ENCODE data around the gene RETREG3. TPM values are rescaled to one million over a fixed set of nuclear protein-coding genes. Genes with fewer than 3 reads are reported as not detected.

The RETREG3 gene, protein sequence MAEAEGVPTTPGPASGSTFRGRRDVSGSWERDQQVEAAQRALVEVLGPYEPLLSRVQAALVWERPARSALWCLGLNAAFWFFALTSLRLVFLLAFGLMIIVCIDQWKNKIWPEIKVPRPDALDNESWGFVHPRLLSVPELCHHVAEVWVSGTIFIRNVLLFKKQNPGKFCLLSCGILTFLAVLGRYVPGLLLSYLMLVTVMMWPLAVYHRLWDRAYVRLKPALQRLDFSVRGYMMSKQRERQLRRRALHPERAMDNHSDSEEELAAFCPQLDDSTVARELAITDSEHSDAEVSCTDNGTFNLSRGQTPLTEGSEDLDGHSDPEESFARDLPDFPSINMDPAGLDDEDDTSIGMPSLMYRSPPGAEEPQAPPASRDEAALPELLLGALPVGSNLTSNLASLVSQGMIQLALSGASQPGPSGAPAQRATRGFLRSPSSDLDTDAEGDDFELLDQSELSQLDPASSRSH
- 26.5 to 30.0 TPM (median 28.4 TPM) in 5 replicates for total RNA-seq (2022; extraction: Qiagen RNA extraction; ENCODE audit: low read depth)

DNA sequence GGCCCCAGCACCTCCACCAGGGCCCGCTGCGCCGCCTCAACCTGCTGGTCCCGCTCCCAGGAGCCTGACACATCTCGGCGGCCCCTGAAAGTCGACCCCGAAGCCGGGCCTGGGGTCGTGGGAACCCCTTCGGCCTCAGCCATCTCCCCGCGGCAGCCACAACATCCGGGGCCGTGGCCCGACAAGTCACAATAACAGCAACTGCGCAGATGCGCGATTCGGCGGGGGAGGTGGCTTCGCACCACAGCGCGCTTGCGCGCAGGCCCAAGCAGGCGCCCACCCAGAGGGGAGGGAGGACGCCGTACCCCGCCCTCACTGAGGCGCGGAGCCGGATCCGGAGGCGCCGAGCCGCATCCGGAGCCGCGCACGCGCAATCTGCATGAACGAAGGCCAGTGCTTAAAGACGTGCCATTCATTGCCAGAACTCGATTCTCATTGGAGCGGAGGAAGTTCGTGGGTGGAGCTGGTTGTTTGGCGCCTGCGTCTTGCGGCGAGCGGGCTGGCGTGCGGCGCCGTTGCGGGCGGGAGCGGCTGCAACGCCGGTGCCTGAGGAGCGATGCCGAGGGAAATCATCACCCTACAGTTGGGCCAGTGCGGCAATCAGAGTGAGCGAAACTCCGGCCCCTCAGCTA is at the start of gene RETREG3, which contains the start of gene TUBG1:
RETREG3 (minus strand) TSS at position 193 of the 632 bp plus-strand sequence; CDS start at position 143, 50 bp downstream.
TUBG1 (plus strand) TSS at position 502 of the 632 bp plus-strand sequence; CDS start at position 557, 55 bp downstream.

DNA sequence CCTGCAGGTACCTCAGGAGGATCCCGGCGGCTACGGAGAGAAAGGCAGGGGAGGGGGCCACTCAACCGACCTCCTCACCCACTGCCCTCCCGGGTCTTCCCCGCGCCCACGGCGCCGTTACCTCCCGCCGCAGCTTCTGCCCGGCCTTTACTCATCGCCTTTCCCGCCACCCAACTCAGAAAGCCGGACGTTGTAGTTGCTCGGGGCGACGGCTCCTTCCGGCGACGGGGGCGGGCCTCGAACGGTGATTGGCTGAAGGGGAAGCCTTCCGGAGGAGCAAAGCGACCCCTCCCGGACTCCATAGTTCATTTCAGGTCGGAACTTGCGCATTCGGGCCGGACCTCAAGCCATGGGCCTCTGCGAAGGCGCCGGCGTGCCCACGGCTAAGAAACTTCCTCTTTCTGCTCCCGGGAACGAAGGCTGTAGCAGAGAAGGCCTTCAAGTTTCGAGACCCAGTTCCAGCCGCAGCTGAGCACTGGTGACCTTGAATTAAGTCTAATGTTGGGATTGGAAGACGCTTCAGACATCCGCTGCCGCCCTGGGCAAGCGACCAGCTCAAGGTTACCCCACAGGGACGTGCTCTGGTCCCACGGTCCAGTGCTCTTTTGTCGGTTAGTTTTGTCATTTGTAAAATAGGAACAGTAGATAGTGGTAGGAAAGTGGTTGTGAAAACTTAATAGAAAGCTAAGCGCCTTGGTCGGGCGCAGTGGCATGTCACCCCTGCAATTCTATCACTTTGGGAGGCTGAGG is 31.5 kb downstream of the RETREG3 start, which contains the start of gene PSMC3IP:
PSMC3IP (minus strand) TSS at position 198 of the 750 bp plus-strand sequence; CDS start at position 155, 43 bp downstream.

DNA sequence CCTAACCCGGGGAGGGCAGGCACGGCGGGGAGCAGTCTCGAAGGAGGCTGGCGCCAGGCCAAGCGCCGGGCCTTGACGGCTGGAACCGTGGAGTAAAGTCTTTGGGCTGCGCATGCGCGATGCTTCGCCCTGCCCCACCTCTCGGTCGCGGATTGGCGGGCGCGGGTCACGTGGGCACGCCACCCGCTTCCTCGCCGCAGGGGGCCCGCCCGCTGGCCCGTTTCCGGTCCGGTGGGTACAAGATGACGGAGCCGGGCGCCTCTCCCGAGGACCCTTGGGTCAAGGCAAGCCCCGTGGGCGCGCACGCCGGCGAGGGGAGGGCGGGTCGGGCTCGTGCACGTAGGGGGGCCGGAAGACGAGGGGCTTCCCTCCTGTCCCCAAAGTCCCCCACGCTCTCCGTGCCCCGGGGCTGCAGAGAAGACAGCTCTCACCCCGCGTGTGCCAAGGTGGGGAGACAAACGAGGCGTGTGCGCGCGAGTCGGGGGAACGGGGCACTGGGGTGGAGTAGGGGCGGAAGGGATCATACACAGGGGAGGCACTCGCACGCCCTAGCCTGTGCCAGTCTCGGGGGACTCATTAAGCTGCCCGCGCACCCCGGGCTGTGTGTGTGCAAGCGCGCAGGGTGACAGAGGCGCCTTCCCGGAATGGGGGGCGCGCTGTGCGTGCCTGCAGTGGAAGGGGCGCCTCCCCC is 42.1 kb downstream of the RETREG3 start, which contains the start of gene MLX:
MLX (plus strand) TSS at position 218 of the 691 bp plus-strand sequence; CDS start at position 243, 25 bp downstream.

DNA sequence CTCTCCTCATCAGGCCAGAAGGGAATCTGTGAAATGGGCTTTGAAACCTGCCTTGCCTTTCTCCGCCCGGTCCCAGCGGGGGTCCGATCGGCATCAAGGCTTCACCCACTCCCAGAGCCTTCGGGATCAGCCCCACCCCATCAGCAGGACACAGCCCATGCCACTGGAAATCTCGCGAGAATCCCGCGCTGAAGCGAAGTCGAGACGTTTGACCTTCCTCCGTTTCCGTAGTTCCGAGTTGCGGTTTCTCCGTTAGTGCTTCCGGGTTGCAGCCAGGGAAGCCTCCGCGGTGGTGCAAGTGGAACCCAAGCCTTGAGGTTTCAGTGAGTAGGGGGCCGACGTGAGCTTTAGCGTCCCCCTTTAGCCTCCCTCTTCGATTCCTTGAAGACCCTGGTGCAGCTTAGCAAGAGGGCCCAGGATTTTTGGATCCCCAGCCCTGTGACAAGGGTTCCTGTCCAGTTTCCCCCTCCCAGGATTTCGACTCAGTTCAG is 47.2 kb downstream of the RETREG3 start, which contains the start of gene COASY:
COASY (plus strand) TSS at position 252 of the 491 bp plus-strand sequence. CDS start 475 bp downstream, outside the sequence.

DNA sequence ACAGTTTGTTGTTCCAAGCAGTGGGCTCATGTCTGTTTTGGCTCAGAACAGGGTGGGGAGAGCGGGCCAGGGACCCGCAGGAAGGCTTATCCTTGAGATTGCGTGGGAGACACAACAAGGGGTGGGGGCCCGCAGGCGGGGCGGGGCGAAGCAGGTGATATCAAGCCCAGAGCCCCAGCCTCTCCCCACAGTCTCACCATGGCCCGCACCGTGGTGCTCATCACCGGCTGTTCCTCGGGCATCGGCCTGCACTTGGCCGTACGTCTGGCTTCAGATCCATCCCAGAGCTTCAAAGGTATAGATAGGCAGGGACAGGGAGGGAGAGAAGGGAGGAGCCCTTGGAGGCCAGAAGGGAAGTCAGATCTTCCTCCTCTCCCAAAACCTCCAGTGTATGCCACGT is 56.4 kb downstream of the RETREG3 start, which contains the start of gene HSD17B1:
HSD17B1 (plus strand) TSS at position 188 of the 400 bp plus-strand sequence; CDS start at position 199, 11 bp downstream.

DNA sequence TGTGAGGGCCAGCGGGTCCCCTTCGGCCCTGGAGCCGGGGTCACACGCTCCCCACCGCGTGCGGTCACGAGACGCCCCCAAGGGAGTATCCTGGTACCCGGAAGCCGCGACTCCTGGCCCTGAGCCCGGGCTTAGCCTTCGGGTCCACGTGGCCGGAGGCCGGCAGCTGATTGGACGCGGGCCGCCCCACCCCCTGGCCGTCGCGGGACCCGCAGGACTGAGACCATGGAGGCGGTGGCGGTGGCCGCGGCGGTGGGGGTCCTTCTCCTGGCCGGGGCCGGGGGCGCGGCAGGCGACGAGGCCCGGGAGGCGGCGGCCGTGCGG is 73.2 kb downstream of the RETREG3 start, which contains the start of gene NAGLU:
NAGLU (plus strand) TSS at position 194 of the 324 bp plus-strand sequence; CDS start at position 226, 32 bp downstream.

Other genes with a start within 250 kb of the RETREG3 start
- 75.3 to 78.0 TPM (median 76.5 TPM) in 5 replicates for gene STAT3, start 220.9 kb downstream of the RETREG3 start, total RNA-seq (2022; extraction: Qiagen RNA extraction; ENCODE audit: low read depth)
- gene CAVIN1, start 186.1 kb downstream of the RETREG3 start, total RNA-seq (2022; extraction: Qiagen RNA extraction; ENCODE audit: low read depth) = 414 to 491 TPM (median 479 TPM) in 5 replicates
- 35.1 to 45.6 TPM (median 43.9 TPM) in 5 replicates for gene ATP6V0A1, start 150.5 kb downstream of the RETREG3 start, total RNA-seq (2022; extraction: Qiagen RNA extraction; ENCODE audit: low read depth)
- gene NAGLU, start 73.1 kb downstream of the RETREG3 start, total RNA-seq (2022; extraction: Qiagen RNA extraction; ENCODE audit: low read depth) = 30.6 to 51.3 TPM (median 42.9 TPM) in 5 replicates
- gene HSD17B1, start 56.5 kb downstream of the RETREG3 start, total RNA-seq (2022; extraction: Qiagen RNA extraction; ENCODE audit: low read depth) = 0.74 to 1.6 TPM (median 1.2 TPM) in 5 replicates
- 103 to 140 TPM (median 121 TPM) in 5 replicates for gene COASY, start 47.2 kb downstream of the RETREG3 start, total RNA-seq (2022; extraction: Qiagen RNA extraction; ENCODE audit: low read depth)
- 52.8 to 64.7 TPM (median 57.9 TPM) in 5 replicates for gene MLX, start 42.3 kb downstream of the RETREG3 start, total RNA-seq (2022; extraction: Qiagen RNA extraction; ENCODE audit: low read depth)
- gene PSMC3IP, start 31.6 kb downstream of the RETREG3 start, total RNA-seq (2022; extraction: Qiagen RNA extraction; ENCODE audit: low read depth) = 34.1 to 40.6 TPM (median 38.3 TPM) in 5 replicates
- 139 to 156 TPM (median 151 TPM) in 5 replicates for gene TUBG1, start 309 bp upstream of the RETREG3 start, total RNA-seq (2022; extraction: Qiagen RNA extraction; ENCODE audit: low read depth)
- 16.9 to 25.5 TPM (median 22.6 TPM) in 5 replicates for gene TUBG2, start 49.9 kb upstream of the RETREG3 start, total RNA-seq (2022; extraction: Qiagen RNA extraction; ENCODE audit: low read depth)
- gene PLEKHH3, start 67.6 kb upstream of the RETREG3 start, total RNA-seq (2022; extraction: Qiagen RNA extraction; ENCODE audit: low read depth) = 12.2 to 19.5 TPM (median 17.5 TPM) in 5 replicates
- gene CCR10, start 72.5 kb upstream of the RETREG3 start, total RNA-seq (2022; extraction: Qiagen RNA extraction; ENCODE audit: low read depth) = 0.28 to 0.61 TPM (median 0.35 TPM) in 5 replicates
- 4.3 to 6.5 TPM (median 5.8 TPM) in 5 replicates for gene CNTNAP1, start 73.2 kb upstream of the RETREG3 start, total RNA-seq (2022; extraction: Qiagen RNA extraction; ENCODE audit: low read depth)
- gene EZH1, start 135.7 kb upstream of the RETREG3 start, total RNA-seq (2022; extraction: Qiagen RNA extraction; ENCODE audit: low read depth) = 7.2 to 13.2 TPM (median 10.2 TPM) in 5 replicates
- gene RAMP2, start 151.9 kb upstream of the RETREG3 start, total RNA-seq (2022; extraction: Qiagen RNA extraction; ENCODE audit: low read depth) = 0.65 to 1.5 TPM (median 0.76 TPM) in 5 replicates
- 124 to 132 TPM (median 125 TPM) in 5 replicates for gene VPS25, start 164.1 kb upstream of the RETREG3 start, total RNA-seq (2022; extraction: Qiagen RNA extraction; ENCODE audit: low read depth)
- 0.85 to 1.7 TPM (median 1.4 TPM) in 5 replicates for gene WNK4, start 171.2 kb upstream of the RETREG3 start, total RNA-seq (2022; extraction: Qiagen RNA extraction; ENCODE audit: low read depth)
- gene COA3, start 189.3 kb upstream of the RETREG3 start, total RNA-seq (2022; extraction: Qiagen RNA extraction; ENCODE audit: low read depth) = 117 to 153 TPM (median 137 TPM) in 5 replicates
- gene CNTD1, start 189.5 kb upstream of the RETREG3 start, total RNA-seq (2022; extraction: Qiagen RNA extraction; ENCODE audit: low read depth) = not detected in 5 replicates
- 78.7 to 105 TPM (median 81.3 TPM) in 5 replicates for gene BECN1, start 214.9 kb upstream of the RETREG3 start, total RNA-seq (2022; extraction: Qiagen RNA extraction; ENCODE audit: low read depth)
- gene PSME3, start 224.0 kb upstream of the RETREG3 start, total RNA-seq (2022; extraction: Qiagen RNA extraction; ENCODE audit: low read depth) = 233 to 282 TPM (median 239 TPM) in 5 replicates
- 1.4 to 2.0 TPM (median 1.9 TPM) in 5 replicates for gene AOC2, start 235.2 kb upstream of the RETREG3 start, total RNA-seq (2022; extraction: Qiagen RNA extraction; ENCODE audit: low read depth)
- gene AOC3, start 241.8 kb upstream of the RETREG3 start, total RNA-seq (2022; extraction: Qiagen RNA extraction; ENCODE audit: low read depth) = 0.82 to 1.6 TPM (median 1.1 TPM) in 5 replicates

All from A549 treated with RU486 at 1 μM for 4 hours (cell line).